ENCODE measurements around the gene COPG2.

- no peak for TF ChIP-seq CTCF (IDR thresholded peaks at IDR 0.05; ENCODE audit: low read depth, low read length, poor library complexity, severe bottlenecking)
- TF ChIP-seq EZH2phosphoT487 (IDR thresholded peaks at IDR 0.05; ENCODE audit: borderline replicate concordance, low read length): no peak
Observed at GRCh38 chr7:130701650-130702049, 33.1 kb upstream of the COPG2 start.
